Measurements from ENCODE around the gene GHRL. TPM values are rescaled to one million over a fixed set of nuclear protein-coding genes. Genes with fewer than 3 reads are reported as not detected.
A peak's percentile ranks its signal among the peaks of the same experiment; 100 is the strongest.

GHRL gene
- total RNA-seq, 3 donors from 2014 or later, result 0.51 to 0.63 (median 0.55) TPM

DNA sequence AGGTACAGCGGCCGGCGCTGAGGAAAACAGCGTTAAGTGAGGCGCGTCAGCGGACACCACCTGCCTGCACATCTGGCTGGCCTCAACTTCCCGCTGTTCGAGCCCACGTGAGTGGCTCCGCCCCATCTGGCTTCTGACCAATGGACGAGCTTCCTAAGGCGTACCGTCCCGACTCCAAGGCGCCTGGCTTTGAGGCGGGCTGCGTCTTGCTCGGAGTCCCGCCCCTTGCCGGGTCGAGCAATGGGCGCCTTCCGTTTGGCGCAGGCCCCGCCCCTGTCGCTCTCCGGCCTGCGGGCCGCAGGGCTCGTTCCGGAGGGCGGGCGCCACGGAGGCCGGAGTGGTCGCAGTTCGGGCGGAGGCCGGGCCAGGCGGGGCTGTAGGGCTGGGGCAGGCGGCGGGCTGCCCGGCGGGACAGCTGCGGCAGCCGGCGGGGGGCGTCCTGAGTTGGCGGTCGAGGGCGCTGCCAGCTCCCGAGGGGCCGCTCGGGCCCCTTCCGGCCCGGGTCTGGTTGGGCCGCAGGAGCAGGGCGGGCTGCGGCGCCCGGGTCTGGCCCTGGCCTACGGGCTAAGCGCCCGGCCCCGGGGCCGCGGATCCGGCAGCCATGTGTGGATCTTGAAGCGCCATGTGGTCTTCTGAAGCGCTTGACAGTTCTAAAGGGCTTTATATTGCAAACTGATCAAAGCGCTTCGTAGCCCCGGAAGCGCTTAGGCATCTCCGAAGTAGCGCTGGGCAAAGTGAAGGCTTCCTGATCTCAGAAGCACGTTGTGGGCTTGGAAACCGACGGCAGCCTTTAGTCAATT, 44.4 kb downstream of the GHRL start, which contains the start of gene TATDN2:
TATDN2 (plus strand) TSS at position 276 of the 800 bp plus-strand sequence. CDS start 742 bp downstream, outside the sequence.
- intact Hi-C loops (cut with DNase I, micrococcal nuclease), result no loop called here
- TF ChIP-seq, protein P1, sequence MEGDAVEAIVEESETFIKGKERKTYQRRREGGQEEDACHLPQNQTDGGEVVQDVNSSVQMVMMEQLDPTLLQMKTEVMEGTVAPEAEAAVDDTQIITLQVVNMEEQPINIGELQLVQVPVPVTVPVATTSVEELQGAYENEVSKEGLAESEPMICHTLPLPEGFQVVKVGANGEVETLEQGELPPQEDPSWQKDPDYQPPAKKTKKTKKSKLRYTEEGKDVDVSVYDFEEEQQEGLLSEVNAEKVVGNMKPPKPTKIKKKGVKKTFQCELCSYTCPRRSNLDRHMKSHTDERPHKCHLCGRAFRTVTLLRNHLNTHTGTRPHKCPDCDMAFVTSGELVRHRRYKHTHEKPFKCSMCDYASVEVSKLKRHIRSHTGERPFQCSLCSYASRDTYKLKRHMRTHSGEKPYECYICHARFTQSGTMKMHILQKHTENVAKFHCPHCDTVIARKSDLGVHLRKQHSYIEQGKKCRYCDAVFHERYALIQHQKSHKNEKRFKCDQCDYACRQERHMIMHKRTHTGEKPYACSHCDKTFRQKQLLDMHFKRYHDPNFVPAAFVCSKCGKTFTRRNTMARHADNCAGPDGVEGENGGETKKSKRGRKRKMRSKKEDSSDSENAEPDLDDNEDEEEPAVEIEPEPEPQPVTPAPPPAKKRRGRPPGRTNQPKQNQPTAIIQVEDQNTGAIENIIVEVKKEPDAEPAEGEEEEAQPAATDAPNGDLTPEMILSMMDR (IDR thresholded peaks at IDR 0.05), result no peak
- Histone ChIP-seq H3K9me3 (peaks cover 17% of the 10 kb centered on the region), H3K36me3 (ENCODE audit: low read depth) (no peaks in the 10 kb centered on the region), H3K4me3 (peak within 1 kb of the TSS; percentile 85), H3K4me1 (ENCODE audit: low read depth) (peaks cover 25% of the 10 kb centered on the region)
- ATAC-seq (peak; percentile 98), DNase-seq (peak; percentile 98 to 99 (median 99))

DNA sequence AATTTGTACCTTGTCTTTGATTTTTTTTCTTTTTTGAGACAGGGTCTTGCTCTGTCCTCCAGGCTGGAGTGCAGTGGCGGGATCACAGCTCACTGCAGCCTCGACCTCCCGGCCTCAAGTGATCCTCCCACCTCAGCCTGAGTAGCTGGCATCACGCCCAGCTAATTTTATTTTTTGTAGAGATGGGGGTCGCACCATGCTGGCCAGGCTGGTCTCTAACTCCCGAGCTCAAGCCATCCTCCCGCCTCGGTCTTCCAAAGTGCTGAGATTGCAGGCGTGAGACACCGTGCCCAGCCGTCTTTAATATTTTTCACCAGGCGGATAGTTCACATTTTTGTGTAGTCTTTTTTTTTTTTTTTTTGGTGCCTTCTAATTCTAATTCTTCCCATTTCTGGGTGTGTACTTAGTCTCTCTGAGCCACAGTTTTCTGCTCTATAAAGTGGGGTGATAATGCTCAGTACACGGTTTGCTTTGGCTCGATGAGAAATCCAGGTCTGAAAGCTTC, 45.0 kb downstream of the GHRL start:
- TF ChIP-seq, protein P1 (IDR thresholded peaks at IDR 0.05), result no peak
- intact Hi-C loops (cut with DNase I, micrococcal nuclease), result no loop called here
- DNase-seq (no peak), ATAC-seq (no peak)
- peak overlapping the region; percentile 85 for H3K4me3 ChIP-seq
- peaks cover 25% of the 10 kb centered on the region for H3K4me1 ChIP-seq (ENCODE audit: low read depth)
- no peaks in the 10 kb centered on the region for H3K36me3 ChIP-seq (ENCODE audit: low read depth)
- H3K9me3 ChIP-seq, result peaks cover 17% of the 10 kb centered on the region

DNA sequence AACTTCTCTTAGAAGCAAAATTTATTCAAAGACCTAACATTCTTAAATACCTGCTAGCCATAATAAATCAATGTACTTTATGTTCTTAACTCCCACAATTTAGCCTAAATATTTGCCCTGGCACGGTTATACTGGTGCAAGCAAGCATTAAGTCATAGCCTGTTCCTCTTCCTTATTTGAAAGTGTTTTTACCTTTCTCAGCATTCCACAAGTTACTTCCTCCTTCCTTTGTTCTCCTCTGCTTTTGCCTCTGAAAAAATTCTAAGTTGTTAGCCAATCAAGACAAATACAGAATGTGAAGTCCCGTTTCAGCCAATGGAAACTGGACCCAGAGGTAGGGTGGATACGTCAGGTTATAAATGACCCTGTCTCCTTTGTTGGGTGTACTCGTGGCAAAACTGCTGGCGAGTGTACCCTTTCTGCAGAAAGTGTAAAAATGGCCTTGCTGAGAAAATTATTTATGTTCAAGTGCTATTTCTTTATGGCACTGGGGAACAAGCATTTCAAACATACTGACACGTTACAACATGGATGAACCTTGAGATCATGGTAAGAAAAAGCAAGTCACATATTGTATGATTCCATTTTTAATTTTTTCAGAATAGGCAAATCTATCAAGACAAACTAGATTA, 47.5 kb downstream of the GHRL start:
- Histone ChIP-seq H3K4me1 (ENCODE audit: low read depth) (peaks cover 17% of the 10 kb centered on the region), H3K36me3 (ENCODE audit: low read depth) (no peaks in the 10 kb centered on the region), H3K9me3 (peaks cover 17% of the 10 kb centered on the region), H3K4me3 (no peak overlapping the region)
- DNase-seq, result no peak
- intact Hi-C loops (cut with DNase I, micrococcal nuclease), result no loop called here
- TF ChIP-seq, protein P1 (IDR thresholded peaks at IDR 0.05), result no peak
- no peak for ATAC-seq

DNA sequence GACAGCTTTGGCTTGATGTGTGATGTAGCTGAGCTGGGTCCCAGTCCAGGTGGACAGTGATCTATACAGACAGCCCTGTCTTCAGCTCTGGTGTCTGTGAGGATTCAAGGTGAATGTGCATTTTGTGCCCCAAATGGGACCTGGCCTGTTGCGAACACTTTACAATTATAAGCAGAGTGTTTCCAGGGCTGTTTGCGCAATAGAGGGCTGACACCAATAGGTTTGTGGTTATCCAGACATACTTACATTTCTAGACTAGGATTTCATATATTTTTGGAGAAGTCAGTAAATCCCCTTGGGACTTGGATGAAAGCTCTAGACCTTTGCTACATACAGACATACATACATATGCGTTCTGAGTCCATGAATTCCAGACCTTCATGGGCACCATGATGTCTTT, 48.7 kb downstream of the GHRL start:
- H3K36me3 ChIP-seq (ENCODE audit: low read depth), result no peaks in the 10 kb centered on the region
- DNase-seq, result no peak
- no peak for ATAC-seq
- H3K9me3 ChIP-seq, result peaks cover 17% of the 10 kb centered on the region
- intact Hi-C loops (cut with DNase I, micrococcal nuclease), result no loop called here
- H3K4me3 ChIP-seq, result no peak overlapping the region
- TF ChIP-seq, protein P1 (IDR thresholded peaks at IDR 0.05), result no peak
- peaks cover 6% of the 10 kb centered on the region for H3K4me1 ChIP-seq (ENCODE audit: low read depth)

DNA sequence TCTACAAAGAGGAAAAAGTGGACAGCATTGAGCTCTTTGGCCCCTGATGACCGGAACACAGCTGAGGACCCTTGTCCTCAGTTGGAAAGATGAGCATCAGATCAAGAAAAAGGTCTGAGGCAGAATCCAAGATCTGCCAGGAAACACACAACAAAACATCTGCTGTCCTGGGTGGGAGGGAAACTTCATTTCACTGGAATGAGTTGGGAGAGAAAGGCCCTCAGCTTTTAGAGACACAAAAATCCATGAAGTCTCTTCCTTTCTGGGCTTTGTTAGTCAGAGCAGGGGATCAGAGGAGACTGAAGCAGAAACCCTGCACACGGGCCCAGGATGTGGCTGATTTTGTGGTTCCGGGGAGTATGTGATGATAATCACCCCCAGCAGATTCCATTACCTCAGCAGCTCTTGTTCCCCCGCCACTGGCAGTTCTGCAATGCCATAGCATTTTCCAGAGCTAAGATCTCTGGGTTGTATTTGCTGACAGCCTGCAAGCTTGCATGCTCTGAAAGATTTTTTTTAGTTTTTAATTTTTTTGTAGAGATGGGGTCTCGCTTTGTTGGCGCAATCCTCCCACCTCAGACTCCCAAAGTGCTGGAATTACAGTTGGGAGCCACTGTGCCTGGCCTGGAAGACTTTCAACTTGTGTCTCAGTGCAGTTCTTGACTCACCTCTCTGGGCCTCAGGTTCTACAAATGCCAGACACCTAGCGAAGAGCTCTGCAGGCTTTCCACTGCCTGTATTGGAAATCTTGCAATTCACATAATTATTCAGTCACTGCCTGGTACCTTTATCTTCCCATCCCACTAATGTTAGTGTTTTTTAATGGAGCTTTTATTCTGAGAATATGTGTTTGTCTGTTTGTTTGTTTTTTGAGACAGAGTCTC, 50.3 kb downstream of the GHRL start:
- Histone ChIP-seq H3K36me3 (ENCODE audit: low read depth) (no peaks in the 10 kb centered on the region), H3K4me3 (no peak overlapping the region), H3K4me1 (ENCODE audit: low read depth) (no peaks in the 10 kb centered on the region), H3K9me3 (peaks cover 17% of the 10 kb centered on the region)
- intact Hi-C loops (cut with DNase I, micrococcal nuclease), result no loop called here
- peak; percentile 87 for ATAC-seq
- TF ChIP-seq, protein P1 (IDR thresholded peaks at IDR 0.05), result no peak
- DNase-seq, result peak in 2 of 3 donors; percentile 46 to 61
